Right atrium auricular region (tissue), 2 donors: ENCODE results near the gene SPINK6. TPM values are rescaled to one million over a fixed set of nuclear protein-coding genes. Genes with fewer than 3 reads are reported as not detected.

Experiments
- DNase-seq: peaks from one replicate; pipeline ENCODE4 v3.0.0-alpha.2; 2019; ENCODE audit warnings: low spot score
- H3K27ac ChIP-seq, 2 donors: fragments of 200-600 bp; sonication (generic); 1 replicate in 1 of 2; 2 replicates in 1 of 2; pipeline ENCODE4 v1.5.1; 2016 to 2019
- H3K27me3 ChIP-seq, 2 donors: fragments of 200-600 bp; sonication (generic); one replicate each; pipeline versions ENCODE4 v1.5.1 to v1.6.0; 2017 to 2019
- H3K36me3 ChIP-seq: fragments of 200-600 bp; sonication (generic); one replicate; pipeline ENCODE4 v1.5.1; 2016
- H3K4me1 ChIP-seq, 2 donors: fragments of 200-600 bp; sonication (generic); one replicate each; pipeline versions ENCODE4 v1.5.1 to v1.6.0; 2017 to 2019
- H3K4me3 ChIP-seq, 2 donors: fragments of 200-600 bp; sonication (generic); 1 replicate in 1 of 2; 2 replicates in 1 of 2; pipeline ENCODE4 v1.5.1; 2017 to 2019; ENCODE audit warnings: mild to moderate bottlenecking in 1 of 2, moderate library complexity in 1 of 2
- H3K9me3 ChIP-seq, 2 donors: fragments of 200-600 bp; sonication (generic); one replicate each; pipeline ENCODE4 v1.5.1; 2019
- CTCF ChIP-seq, 2 donors: fragments of 200-600 bp; sonication (generic); IDR thresholded peaks; one replicate each; pipeline ENCODE4 v1.5.1; 2019; ENCODE audit warnings: antibody characterized with exemption in 2 of 2
- total RNA-seq, 2 donors: library from RNA; depleted of rRNA; stranded (reverse); fragments of >200 nt; gene quantifications; one replicate each; pipeline ENCODE4 v1.1.0, GENCODE V29; 2016

SPINK6 gene
- total RNA-seq, 2 donors from 2014 or later: not detected

GRCh38 chr5:148168246-148168645 lies 34.6 kb upstream of the SPINK6 start, which contains the start of gene SPINK14:
Gene SPINK14 (plus strand): TSS chr5:148168546. CDS start chr5:148169733, 1,187 bp downstream.
- no peaks in the 10 kb centered on the region for H3K4me1 ChIP-seq
- no peak for DNase-seq
- H3K27me3 ChIP-seq: no peaks in the 10 kb centered on the region
- no peak within 1 kb of the TSS for H3K4me3 ChIP-seq
- no peaks in the 10 kb centered on the region for H3K36me3 ChIP-seq
- no peaks in the 10 kb centered on the region for H3K9me3 ChIP-seq
- no peak for TF ChIP-seq CTCF (IDR thresholded peaks at IDR 0.05)
- no peak within 1 kb of the TSS for H3K27ac ChIP-seq

DNA sequence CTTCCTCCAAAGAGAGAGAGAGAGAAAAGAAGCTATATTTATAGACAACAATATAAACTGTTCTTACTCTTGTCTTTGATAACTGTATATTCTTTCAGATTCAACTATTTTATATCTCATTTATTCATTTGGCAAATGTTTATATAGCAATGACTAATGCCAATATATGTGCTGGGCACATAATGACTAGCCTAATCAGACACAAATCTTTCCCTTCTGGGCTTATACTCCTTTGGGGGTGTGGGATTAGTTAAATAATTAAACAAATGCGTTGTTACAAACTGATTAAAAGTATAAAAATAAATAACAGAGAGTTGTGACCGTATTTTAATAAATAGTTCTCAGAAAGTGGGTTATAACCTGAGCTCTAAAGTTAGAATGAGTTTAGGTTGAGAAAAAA lies 30.5 kb upstream of the SPINK6 start:
- H3K9me3 ChIP-seq: no peaks in the 10 kb centered on the region
- H3K36me3 ChIP-seq: no peaks in the 10 kb centered on the region
- no peak for DNase-seq
- H3K4me3 ChIP-seq: no peak overlapping the region
- H3K27me3 ChIP-seq: no peaks in the 10 kb centered on the region
- no peak overlapping the region for H3K27ac ChIP-seq
- TF ChIP-seq CTCF (IDR thresholded peaks at IDR 0.05): no peak
- H3K4me1 ChIP-seq: no peaks in the 10 kb centered on the region

GRCh38 chr5:148176480-148176879 lies 26.4 kb upstream of the SPINK6 start:
- H3K36me3 ChIP-seq: no peaks in the 10 kb centered on the region
- no peak for TF ChIP-seq CTCF (IDR thresholded peaks at IDR 0.05)
- no peaks in the 10 kb centered on the region for H3K9me3 ChIP-seq
- H3K4me1 ChIP-seq: no peaks in the 10 kb centered on the region
- H3K27me3 ChIP-seq: no peaks in the 10 kb centered on the region
- H3K4me3 ChIP-seq: no peak overlapping the region
- no peak for DNase-seq
- no peak overlapping the region for H3K27ac ChIP-seq

GRCh38 chr5:148177207-148177606 lies 25.6 kb upstream of the SPINK6 start:
- no peak for TF ChIP-seq CTCF (IDR thresholded peaks at IDR 0.05)

GRCh38 chr5:148179234-148179824 lies 23.5 kb upstream of the SPINK6 start:
- Histone ChIP-seq H3K4me3 (no peak overlapping the region), H3K9me3 (no peaks in the 10 kb centered on the region), H3K4me1 (no peaks in the 10 kb centered on the region), H3K27me3 (no peaks in the 10 kb centered on the region), H3K36me3 (no peaks in the 10 kb centered on the region), H3K27ac (no peak overlapping the region)
- peak; percentile 49 to 76 for TF ChIP-seq CTCF (IDR thresholded peaks at IDR 0.05)
- no peak for DNase-seq

More at GRCh38 chr5:148177207-148177606, 25.6 kb upstream of the SPINK6 start:
- Histone ChIP-seq H3K4me1 (no peaks in the 10 kb centered on the region), H3K27ac (no peak overlapping the region), H3K9me3 (no peaks in the 10 kb centered on the region), H3K4me3 (no peak overlapping the region), H3K36me3 (no peaks in the 10 kb centered on the region), H3K27me3 (no peaks in the 10 kb centered on the region)
- DNase-seq: no peak
